Upper lobe of left lung (tissue), 4 donors: ENCODE data around the gene PRCP.

Source experiments
- CTCF ChIP-seq, 6 experiments: fragments of 450-650 bp in 4 of 6; fragments of 200-600 bp in 2 of 6; sonication (generic) in 2 of 6; IDR thresholded peaks; one replicate each; pipeline ENCODE4 v1.5.1; 2016 to 2019; ENCODE audit warnings: antibody characterized with exemption in 6 of 6
- POLR2AphosphoS5 ChIP-seq, 2 donors: sonication (generic); formaldehyde crosslinking; IDR thresholded peaks; one replicate each; pipeline ENCODE4 v1.5.1; 2017; ENCODE audit warnings: antibody characterized with exemption in 2 of 2

DNA sequence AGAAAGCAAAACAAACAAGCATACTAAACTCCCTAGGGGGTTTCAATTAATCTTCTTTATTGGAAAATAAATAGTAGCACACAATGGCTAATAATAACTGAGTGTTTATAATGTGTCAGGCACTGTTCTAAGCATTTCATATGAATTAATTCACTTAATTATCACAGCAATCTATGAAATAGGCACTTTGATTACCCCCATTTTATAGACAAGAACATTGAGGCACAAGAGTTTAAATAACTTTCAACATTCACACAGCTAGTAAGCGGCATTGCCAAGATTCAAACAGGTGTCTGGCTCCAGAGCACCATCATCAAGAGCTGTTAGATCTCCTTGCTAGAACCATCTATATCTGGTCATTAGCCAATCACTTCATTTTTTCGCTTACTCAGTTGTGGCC, 43.1 kb downstream of the PRCP start:
- TF ChIP-seq POLR2AphosphoS5 (IDR thresholded peaks at IDR 0.05) (no peak), CTCF (IDR thresholded peaks at IDR 0.05) (no peak)
